GM10266 (cell line): ENCODE results near the gene KASH5.

Source experiments
- DNase-seq: peaks from one replicate; pipeline ENCODE4 v3.0.0; 2012; ENCODE audit errors: extremely low spot score
- TF ChIP-seq, protein P1 (sequence below): IDR thresholded peaks from 2 replicates; pipeline ENCODE4 v1.5.1; 2012; ENCODE audit warnings: mild to moderate bottlenecking, low read depth; ENCODE audit not compliant: control insufficient read depth, insufficient read depth; ENCODE audit errors: missing control alignments

KASH5 gene

DNA sequence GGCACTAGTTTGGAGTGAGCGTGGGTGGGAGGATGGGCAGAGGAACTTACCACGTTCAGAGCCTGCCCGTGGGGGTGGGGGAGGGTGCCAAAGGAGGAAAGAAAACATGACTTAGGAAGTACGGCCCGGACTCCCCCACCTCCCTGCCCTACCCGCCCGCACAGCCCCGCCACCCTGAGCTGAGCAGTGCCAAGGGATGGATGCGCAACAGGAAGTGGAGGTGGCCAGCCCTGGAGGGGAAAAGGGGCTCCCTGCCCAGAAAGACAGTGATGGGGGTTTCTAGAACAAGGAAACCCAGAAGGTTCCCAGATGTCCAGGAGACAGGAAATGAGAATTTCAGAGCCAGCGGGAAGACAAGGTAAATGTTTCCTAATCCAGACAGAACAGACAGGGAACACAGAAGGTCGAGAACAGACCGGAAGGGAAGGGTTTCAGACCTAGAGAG, 32.1 kb upstream of the KASH5 start:
- TF ChIP-seq, protein P1, sequence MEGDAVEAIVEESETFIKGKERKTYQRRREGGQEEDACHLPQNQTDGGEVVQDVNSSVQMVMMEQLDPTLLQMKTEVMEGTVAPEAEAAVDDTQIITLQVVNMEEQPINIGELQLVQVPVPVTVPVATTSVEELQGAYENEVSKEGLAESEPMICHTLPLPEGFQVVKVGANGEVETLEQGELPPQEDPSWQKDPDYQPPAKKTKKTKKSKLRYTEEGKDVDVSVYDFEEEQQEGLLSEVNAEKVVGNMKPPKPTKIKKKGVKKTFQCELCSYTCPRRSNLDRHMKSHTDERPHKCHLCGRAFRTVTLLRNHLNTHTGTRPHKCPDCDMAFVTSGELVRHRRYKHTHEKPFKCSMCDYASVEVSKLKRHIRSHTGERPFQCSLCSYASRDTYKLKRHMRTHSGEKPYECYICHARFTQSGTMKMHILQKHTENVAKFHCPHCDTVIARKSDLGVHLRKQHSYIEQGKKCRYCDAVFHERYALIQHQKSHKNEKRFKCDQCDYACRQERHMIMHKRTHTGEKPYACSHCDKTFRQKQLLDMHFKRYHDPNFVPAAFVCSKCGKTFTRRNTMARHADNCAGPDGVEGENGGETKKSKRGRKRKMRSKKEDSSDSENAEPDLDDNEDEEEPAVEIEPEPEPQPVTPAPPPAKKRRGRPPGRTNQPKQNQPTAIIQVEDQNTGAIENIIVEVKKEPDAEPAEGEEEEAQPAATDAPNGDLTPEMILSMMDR = no peak
- DNase-seq = no peak

DNA sequence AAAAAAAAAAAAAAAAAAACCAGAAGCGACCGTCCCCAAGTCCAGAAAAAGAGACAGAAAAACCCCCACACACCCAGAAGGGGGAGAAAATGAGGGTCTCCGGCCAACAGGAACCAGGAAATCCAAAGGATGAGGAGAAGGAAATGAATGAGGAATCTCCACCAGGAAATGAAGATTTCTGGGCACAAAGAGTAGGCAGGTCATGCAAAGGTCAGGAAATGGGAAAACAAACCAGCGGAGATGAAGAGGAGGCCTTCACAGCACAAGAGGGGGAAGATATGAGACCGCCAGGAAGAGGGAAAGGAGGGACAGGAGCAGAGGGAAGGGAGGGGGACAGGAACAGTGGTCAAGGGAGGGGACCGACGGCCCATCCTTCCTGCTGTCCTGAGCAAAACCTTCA, 31.7 kb upstream of the KASH5 start:
- TF ChIP-seq, protein P1 = no peak
- DNase-seq = no peak

DNA sequence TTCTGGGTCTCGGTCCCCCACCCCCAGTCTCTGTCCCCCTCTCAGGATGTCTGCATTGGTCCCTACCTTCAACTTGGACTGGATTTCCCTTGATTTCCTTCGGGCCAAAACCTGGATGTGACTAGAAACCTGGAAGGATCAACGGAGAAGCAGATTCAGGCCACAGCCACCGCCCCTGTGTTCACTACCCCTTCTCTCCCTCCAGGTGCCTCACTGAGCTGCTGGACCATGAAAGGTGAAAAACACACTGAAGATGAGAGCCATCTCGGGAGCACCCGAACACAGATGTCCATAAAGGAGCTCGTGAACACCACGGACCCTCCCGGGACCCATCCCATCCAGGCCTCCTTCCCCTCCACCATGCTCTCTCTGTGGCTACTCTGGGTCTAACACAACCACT, 30.9 kb upstream of the KASH5 start:
- TF ChIP-seq, protein P1 = no peak

DNA sequence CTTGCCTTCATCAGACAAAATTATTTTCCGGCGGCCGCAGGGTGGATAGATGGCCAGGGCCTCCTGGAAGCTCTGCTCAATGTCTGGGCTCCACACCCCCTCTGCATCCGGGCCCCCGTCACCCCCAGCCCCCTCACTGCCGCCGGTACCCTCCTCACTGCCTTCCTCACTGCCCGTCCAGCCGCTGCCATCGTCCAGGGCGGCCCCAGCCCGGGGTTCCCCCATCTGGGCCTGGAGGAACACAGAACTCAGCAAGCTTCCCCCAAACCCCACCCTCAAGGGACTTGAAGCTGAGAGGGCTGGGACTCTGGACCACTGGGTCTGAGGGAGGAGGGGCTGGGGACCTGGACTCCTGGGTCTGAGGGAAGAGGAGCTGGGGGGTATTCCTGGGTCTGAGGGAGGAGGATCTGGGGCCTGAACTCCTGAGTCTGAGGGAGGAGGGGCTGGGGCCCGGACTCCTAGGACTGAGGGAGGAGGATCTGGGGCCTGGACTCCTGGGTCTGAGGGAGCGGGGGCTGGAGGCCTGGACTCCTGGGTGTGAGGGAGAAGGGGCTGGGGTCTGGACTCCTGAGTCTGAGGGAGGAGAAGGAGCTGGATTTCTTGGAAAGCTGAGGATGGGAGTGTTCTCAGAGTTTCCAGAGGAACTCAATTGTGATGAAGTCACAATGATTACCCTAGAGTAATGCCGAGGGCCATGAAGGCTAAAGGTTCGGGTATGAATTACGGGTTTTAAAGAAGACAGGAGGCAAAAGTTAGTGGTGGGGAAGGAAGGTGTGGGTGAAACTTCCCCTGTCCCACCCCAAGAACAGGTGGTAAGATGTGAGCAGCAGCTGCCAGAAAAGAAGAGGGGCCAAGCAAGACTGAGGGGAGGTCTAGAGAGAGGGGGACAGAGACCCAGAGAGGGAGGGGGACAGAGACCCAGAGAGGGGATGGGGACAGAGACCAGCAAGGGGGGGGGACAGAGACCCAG, 27.9 kb upstream of the KASH5 start:
- DNase-seq = no peak
- TF ChIP-seq, protein P1 = no peak

More for the DNA sequence above, 30.9 kb upstream of the KASH5 start:
- no peak for DNase-seq

DNA sequence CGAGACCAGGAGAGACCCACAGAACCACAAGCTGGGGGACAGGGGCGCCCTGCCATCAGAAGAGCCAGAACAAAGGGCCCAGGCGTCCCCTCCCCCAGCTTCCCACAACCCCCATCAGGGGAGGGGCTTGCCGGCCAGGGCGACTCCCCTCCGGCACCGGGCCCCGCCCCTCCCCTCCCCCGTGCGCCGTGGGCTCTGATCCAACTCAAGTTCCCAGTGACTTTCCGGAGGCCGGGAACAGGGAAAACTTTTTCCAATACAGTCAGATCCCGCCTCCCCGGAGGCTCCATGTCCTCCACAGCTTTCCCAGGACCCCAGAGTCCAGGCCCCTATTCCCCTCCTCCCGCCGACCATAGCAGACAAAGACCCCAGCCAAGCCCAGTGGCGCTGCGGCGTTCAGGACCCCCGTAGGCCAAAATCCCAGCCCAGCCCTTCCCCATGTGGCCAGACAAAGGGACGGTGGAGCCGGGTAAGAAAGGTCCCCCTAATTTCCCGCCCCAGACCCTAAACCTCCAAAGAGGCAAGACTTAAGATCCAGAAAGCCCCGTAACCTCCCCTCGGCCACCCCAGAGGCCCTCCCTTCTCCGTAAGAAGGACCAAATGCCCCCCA, 26.5 kb upstream of the KASH5 start:
- TF ChIP-seq, protein P1 = no peak
- DNase-seq = no peak

DNA sequence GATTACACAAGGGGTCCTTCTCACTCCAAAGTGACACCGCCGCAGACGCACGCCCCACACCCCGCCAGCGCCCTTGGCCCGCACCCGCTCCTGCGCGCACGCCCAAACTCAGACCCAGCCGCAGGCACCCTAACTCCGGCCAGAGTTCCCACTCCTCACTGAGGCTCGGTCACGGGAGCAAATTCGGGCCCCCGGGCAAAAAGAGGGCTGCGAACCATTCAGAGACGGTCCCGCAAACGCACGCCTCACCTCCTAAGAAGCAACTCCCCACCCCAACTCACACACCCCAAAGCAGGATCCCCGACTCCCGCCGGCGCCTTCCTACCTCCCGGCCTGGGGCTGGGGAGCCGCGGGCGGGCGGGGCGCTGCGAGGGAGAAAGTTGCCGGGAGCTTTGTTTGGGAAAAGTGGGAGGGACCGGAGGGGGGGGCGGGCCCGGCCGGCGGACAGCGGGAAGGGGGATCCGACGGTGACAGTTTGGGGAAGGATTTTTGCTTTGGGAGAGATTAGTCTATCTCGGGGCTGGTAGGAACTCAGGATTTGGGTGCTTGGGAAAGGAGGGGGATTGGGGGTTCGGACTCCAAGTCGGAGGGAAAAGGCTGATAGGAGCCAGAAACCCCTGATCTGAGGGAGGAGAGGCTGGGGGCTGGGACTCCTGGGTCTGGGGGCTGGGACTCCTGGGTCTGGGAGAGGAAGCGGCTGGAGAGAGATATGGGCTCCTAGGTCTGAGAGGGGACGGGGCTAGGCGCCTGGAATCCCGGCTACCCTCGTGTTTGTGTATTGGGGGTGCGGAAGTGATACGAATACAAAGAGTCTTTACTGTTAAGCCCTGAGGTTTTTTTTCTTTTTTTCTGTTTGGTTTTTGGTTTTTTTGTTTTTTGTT, 25.8 kb upstream of the KASH5 start, which contains the start of gene TEAD2:
TSS of gene TEAD2 (minus strand) at position 369 of the 881 bp plus-strand sequence. CDS start 2,341 bp downstream, outside the sequence.
- no peak for DNase-seq
- TF ChIP-seq, protein P1 = no peak
